Astrocyte (in vitro differentiated cells and primary cell): ENCODE measurements around the gene HMCN1. TPM values are rescaled to one million over a fixed set of nuclear protein-coding genes. Genes with fewer than 3 reads are reported as not detected.

Experiments used
- DNase-seq: peaks from one replicate; pipeline ENCODE4 v3.0.0-alpha.2; 2010; ENCODE audit warnings: low read depth
- FAIRE-seq: peaks from 2 replicates; lab custom pipeline; 2011; peaks lifted over from hg19 to GRCh38; lab: Jason Lieb, UNC
- H2AFZ ChIP-seq: 2 replicates; pipeline ENCODE4 v1.6.0; 2012; ENCODE audit warnings: low read depth, low read length, inconsistent platforms
- H3K27ac ChIP-seq: 2 replicates; pipeline ENCODE4 v1.5.1; 2011; ENCODE audit warnings: low read depth, low read length, inconsistent platforms
- H3K27me3 ChIP-seq: 2 replicates; pipeline ENCODE4 v1.6.0; 2011; ENCODE audit warnings: low read length, inconsistent platforms; ENCODE audit not compliant: insufficient read depth
- H3K36me3 ChIP-seq: 2 replicates; pipeline ENCODE4 v1.5.1; 2011; ENCODE audit warnings: low read length, inconsistent platforms; ENCODE audit not compliant: insufficient read depth
- H3K4me1 ChIP-seq: 2 replicates; pipeline ENCODE4 v1.5.1; 2011; ENCODE audit warnings: low read length, inconsistent platforms; ENCODE audit not compliant: insufficient read depth
- H3K4me2 ChIP-seq: 2 replicates; pipeline ENCODE4 v1.6.0; 2012; ENCODE audit warnings: low read length, inconsistent platforms
- H3K4me3 ChIP-seq: 2 replicates; pipeline ENCODE4 v1.5.1; 2011; ENCODE audit warnings: low read depth, mild to moderate bottlenecking, low read length, inconsistent platforms; ENCODE audit not compliant: insufficient read depth
- H3K79me2 ChIP-seq: 2 replicates; pipeline ENCODE4 v1.6.0; 2012; ENCODE audit warnings: mild to moderate bottlenecking, low read length, inconsistent platforms; ENCODE audit not compliant: insufficient read depth
- H3K9ac ChIP-seq: 2 replicates; pipeline ENCODE4 v1.6.0; 2012; ENCODE audit warnings: mild to moderate bottlenecking, low read length, inconsistent platforms
- H3K9me3 ChIP-seq: 2 replicates; pipeline ENCODE4 v1.5.1; 2012; ENCODE audit warnings: low read depth, mild to moderate bottlenecking, low read length, inconsistent platforms; ENCODE audit not compliant: insufficient read depth
- H4K20me1 ChIP-seq: 2 replicates; pipeline ENCODE4 v1.6.0; 2012; ENCODE audit warnings: low read length, inconsistent platforms; ENCODE audit not compliant: insufficient read depth
- H3K27ac Mint-ChIP-seq: one replicate; pipeline ENCODE4 v1.8.0; 2021; ENCODE audit warnings: mild to moderate bottlenecking, mixed read lengths; ENCODE audit not compliant: unreplicated experiment
- H3K27me3 Mint-ChIP-seq: one replicate; pipeline ENCODE4 v1.8.0; 2021; ENCODE audit warnings: low read depth, mixed read lengths; ENCODE audit not compliant: unreplicated experiment
- H3K36me3 Mint-ChIP-seq: one replicate; pipeline ENCODE4 v1.8.0; 2021; ENCODE audit warnings: low read depth, mixed read lengths; ENCODE audit not compliant: unreplicated experiment
- H3K4me1 Mint-ChIP-seq: one replicate; pipeline ENCODE4 v1.8.0; 2021; ENCODE audit warnings: low read depth, mixed read lengths; ENCODE audit not compliant: unreplicated experiment
- H3K4me3 Mint-ChIP-seq: one replicate; pipeline ENCODE4 v1.8.0; 2021; ENCODE audit warnings: mild to moderate bottlenecking, moderate library complexity, mixed read lengths; ENCODE audit not compliant: unreplicated experiment
- H3K9me3 Mint-ChIP-seq: one replicate; pipeline ENCODE4 v1.8.0; 2021; ENCODE audit warnings: mild to moderate bottlenecking, mixed read lengths; ENCODE audit not compliant: unreplicated experiment
- CTCF ChIP-seq: IDR thresholded peaks from 2 replicates; pipeline ENCODE4 v1.5.1; 2011; ENCODE audit warnings: low read depth, mild to moderate bottlenecking, inconsistent platforms, low read length, moderate library complexity; ENCODE audit not compliant: insufficient read depth
- EZH2 ChIP-seq: IDR thresholded peaks from 2 replicates; pipeline ENCODE4 v1.6.1; 2012; ENCODE audit warnings: mild to moderate bottlenecking, low read length, inconsistent platforms; ENCODE audit not compliant: insufficient read depth
- total RNA-seq: library from RNA; stranded (reverse); gene quantifications from 2 replicates; pipeline ENCODE4 v1.2.1, GENCODE V29; 2021

The HMCN1 gene
- total RNA-seq, 1 donor from 2014 or later: 19.7 TPM

GRCh38 chr1:186027621-186028020, 293.4 kb downstream of the HMCN1 start:
- H3K4me2 ChIP-seq: no peak overlapping the region
- FAIRE-seq (no peak), DNase-seq (no peak)
- H3K9me3 Mint-ChIP-seq: peaks cover 2% of the 10 kb centered on the region
- H3K79me2 ChIP-seq: no peaks in the 10 kb centered on the region
- H4K20me1 ChIP-seq: no peaks in the 10 kb centered on the region
- TF ChIP-seq EZH2: no peak
- no peak for TF ChIP-seq CTCF
- H3K27me3 Mint-ChIP-seq: no peaks in the 10 kb centered on the region
- H3K27me3 ChIP-seq: no peaks in the 10 kb centered on the region
- no peak overlapping the region for H3K27ac ChIP-seq
- no peaks in the 10 kb centered on the region for H3K4me1 ChIP-seq
- no peaks in the 10 kb centered on the region for H3K9me3 ChIP-seq
- no peaks in the 10 kb centered on the region for H3K4me1 Mint-ChIP-seq
- H3K9ac ChIP-seq: no peak overlapping the region
- no peak overlapping the region for H2AFZ ChIP-seq
- H3K4me3 ChIP-seq: no peak overlapping the region
- no peak overlapping the region for H3K27ac Mint-ChIP-seq
- H3K36me3 Mint-ChIP-seq: peaks cover 8% of the 10 kb centered on the region
- no peaks in the 10 kb centered on the region for H3K36me3 ChIP-seq
- H3K4me3 Mint-ChIP-seq: no peak overlapping the region

- no peak overlapping the region for H3K4me3 Mint-ChIP-seq
- H3K79me2 ChIP-seq: no peaks in the 10 kb centered on the region
- no peaks in the 10 kb centered on the region for H3K36me3 ChIP-seq
- H3K9ac ChIP-seq: no peak overlapping the region
- no peak overlapping the region for H2AFZ ChIP-seq
- H3K9me3 ChIP-seq: no peaks in the 10 kb centered on the region
- peaks cover 6% of the 10 kb centered on the region for H3K4me1 Mint-ChIP-seq
- no peak overlapping the region for H3K27ac Mint-ChIP-seq
- peaks cover 6% of the 10 kb centered on the region for H3K36me3 Mint-ChIP-seq
- no peak overlapping the region for H3K27ac ChIP-seq
- no peak for TF ChIP-seq EZH2
- no peak for TF ChIP-seq CTCF
- no peak overlapping the region for H3K4me2 ChIP-seq
- no peaks in the 10 kb centered on the region for H4K20me1 ChIP-seq
- H3K4me3 ChIP-seq: no peak overlapping the region
- H3K4me1 ChIP-seq: no peaks in the 10 kb centered on the region
- DNase-seq: no peak
- H3K27me3 Mint-ChIP-seq: no peaks in the 10 kb centered on the region
- H3K27me3 ChIP-seq: no peaks in the 10 kb centered on the region
- peaks cover 2% of the 10 kb centered on the region for H3K9me3 Mint-ChIP-seq
- peak; percentile 45 for FAIRE-seq
Measured at GRCh38 chr1:186030453-186030852, 296.3 kb downstream of the HMCN1 start.

GRCh38 chr1:186033847-186034271, 299.7 kb downstream of the HMCN1 start:
- no peaks in the 10 kb centered on the region for H3K27me3 ChIP-seq
- H3K4me1 ChIP-seq: no peaks in the 10 kb centered on the region
- no peak overlapping the region for H3K27ac Mint-ChIP-seq
- no peaks in the 10 kb centered on the region for H3K9me3 ChIP-seq
- no peak overlapping the region for H3K27ac ChIP-seq
- H3K4me3 ChIP-seq: no peak overlapping the region
- no peak overlapping the region for H3K4me3 Mint-ChIP-seq
- peaks cover 6% of the 10 kb centered on the region for H3K4me1 Mint-ChIP-seq
- H4K20me1 ChIP-seq: no peaks in the 10 kb centered on the region
- no peaks in the 10 kb centered on the region for H3K36me3 ChIP-seq
- peaks cover 2% of the 10 kb centered on the region for H3K9me3 Mint-ChIP-seq
- DNase-seq: no peak
- H3K36me3 Mint-ChIP-seq: peaks cover 6% of the 10 kb centered on the region
- H2AFZ ChIP-seq: no peak overlapping the region
- no peak overlapping the region for H3K9ac ChIP-seq
- TF ChIP-seq EZH2: no peak
- no peak for TF ChIP-seq CTCF
- no peak overlapping the region for H3K4me2 ChIP-seq
- H3K27me3 Mint-ChIP-seq: no peaks in the 10 kb centered on the region
- no peaks in the 10 kb centered on the region for H3K79me2 ChIP-seq
- FAIRE-seq: no peak
